ENCODE measurements around the gene RPL38.

DNA sequence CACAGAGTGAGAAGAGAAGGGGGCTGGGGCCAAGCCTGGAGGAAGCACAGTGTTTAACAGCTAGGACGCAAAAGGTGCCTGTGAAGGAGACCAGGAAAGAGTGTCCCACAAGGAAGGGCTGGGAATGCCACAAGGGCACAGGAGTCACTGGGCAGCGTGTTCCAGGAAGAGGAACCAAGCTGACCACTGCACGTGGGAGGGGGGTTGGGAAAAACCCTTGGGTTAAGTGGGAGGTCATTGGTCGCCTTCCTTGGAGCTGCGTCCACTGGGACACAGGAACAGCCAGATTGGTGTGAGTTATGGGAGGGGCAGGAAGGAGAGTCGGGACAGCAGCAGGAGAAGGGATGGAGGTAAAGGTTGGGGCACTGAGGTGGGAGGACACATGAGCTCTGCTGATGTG, 22.8 kb downstream of the RPL38 start:
- TF ChIP-seq, protein P1, sequence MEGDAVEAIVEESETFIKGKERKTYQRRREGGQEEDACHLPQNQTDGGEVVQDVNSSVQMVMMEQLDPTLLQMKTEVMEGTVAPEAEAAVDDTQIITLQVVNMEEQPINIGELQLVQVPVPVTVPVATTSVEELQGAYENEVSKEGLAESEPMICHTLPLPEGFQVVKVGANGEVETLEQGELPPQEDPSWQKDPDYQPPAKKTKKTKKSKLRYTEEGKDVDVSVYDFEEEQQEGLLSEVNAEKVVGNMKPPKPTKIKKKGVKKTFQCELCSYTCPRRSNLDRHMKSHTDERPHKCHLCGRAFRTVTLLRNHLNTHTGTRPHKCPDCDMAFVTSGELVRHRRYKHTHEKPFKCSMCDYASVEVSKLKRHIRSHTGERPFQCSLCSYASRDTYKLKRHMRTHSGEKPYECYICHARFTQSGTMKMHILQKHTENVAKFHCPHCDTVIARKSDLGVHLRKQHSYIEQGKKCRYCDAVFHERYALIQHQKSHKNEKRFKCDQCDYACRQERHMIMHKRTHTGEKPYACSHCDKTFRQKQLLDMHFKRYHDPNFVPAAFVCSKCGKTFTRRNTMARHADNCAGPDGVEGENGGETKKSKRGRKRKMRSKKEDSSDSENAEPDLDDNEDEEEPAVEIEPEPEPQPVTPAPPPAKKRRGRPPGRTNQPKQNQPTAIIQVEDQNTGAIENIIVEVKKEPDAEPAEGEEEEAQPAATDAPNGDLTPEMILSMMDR (IDR thresholded peaks at IDR 0.05) = no peak
- TF ChIP-seq POLR2A (IDR thresholded peaks at IDR 0.05) = no peak

Measured in testis (tissue), 2 donors.